DOHH2 (cell line): Measurements from ENCODE around the gene RPH3AL.

Experiments used
- CTCF ChIP-seq: fragments of 200-600 bp; sonication (generic); IDR thresholded peaks from one replicate; pipeline ENCODE4 v1.5.1; 2014; ENCODE audit warnings: antibody characterized with exemption, mild to moderate bottlenecking, low read depth, low read length; ENCODE audit not compliant: poor library complexity, severe bottlenecking
- EZH2phosphoT487 ChIP-seq: fragments of 200-600 bp; sonication (generic); IDR thresholded peaks from 2 replicates; pipeline ENCODE4 v1.6.1; 2017; ENCODE audit warnings: borderline replicate concordance, mild to moderate bottlenecking, antibody characterized with exemption, low read length, moderate library complexity, mixed read lengths

- TF ChIP-seq CTCF (no peak), EZH2phosphoT487 (no peak)
These were observed 120.4 kb downstream of the RPH3AL start for GRCh38 chr17:231966-232807.
